ENCODE measurements around the gene MT1G. TPM values are rescaled to one million over a fixed set of nuclear protein-coding genes. Genes with fewer than 3 reads are reported as not detected.
"Not testable (repeated sequence)": the region's sequence is repeated elsewhere in the genome, so short reads cannot be mapped to it uniquely, and the experiment has no call there.

MT1G gene
- polyA plus RNA-seq, 1 donor: not detected

DNA sequence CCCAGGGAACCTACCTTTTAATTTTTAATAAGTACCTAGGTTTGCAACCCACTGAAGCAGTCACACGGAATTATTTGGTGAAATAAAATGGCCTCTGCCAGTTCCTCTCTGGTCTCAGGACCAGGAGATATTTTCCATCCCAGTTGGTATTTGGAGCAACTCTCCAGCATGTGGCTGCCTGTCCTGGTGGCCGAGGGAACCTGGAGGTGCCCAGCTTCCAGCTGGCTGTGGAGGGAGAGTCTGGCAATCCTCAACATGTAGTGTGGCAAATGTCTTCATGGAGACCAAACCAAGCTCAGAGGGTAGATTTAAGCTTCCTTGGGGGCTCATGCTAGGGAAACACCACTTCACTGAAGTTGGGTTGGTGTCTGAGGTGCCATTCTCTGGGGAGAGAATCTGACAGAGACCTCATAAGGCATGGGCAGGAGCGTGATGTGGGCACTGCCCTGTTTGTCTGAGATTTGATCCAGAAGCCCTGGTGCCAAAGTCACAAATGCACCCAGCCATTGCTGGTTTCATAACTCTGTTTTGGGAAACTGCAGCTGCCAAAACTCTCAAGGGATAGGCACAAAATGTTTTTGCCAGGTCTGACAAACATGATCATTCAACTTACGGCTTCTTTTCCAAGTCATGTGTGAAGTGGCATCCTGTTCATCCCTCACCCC lies 17.2 kb upstream of the MT1G start:
- no peak for DNase-seq

- no peak for DNase-seq
These were observed 16.5 kb upstream of the MT1G start for GRCh38 chr16:56684256-56684925.

GRCh38 chr16:56683424-56684172 lies 15.7 kb upstream of the MT1G start:
- no peak for DNase-seq

DNA sequence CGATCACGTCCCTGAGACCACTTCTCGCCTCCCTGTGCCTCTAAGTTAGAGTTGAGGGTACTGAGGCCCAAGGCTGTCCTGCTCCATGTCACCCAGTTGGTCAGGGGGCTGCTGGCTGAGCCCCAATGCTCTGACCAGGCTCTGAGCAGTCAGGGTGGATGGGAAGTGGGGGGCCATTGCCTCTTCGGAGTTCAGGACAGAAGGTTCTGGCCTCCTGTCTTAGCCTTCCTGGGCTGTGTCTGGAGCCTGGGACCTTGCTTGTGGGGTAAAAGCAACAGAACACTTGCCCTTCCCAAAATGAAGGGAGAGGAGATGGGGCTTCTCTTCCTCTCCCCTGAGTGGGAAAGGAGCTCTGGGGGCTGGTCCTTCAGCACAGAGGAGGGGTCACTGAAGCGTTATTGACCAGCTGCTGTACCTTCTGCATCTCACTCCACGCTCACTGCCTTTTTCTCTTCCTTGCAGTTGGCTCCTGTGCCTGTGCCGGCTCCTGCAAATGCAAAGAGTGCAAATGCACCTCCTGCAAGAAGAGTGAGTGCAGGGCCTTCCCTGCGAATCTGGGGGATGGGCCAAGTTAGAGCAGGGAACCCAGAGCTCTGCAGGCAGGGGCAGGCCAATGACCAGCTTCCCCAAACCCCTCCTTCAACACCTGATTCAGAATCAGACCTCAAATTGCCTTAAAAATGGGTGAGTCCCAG lies 15.0 kb upstream of the MT1G start:
- no peak for DNase-seq

DNA sequence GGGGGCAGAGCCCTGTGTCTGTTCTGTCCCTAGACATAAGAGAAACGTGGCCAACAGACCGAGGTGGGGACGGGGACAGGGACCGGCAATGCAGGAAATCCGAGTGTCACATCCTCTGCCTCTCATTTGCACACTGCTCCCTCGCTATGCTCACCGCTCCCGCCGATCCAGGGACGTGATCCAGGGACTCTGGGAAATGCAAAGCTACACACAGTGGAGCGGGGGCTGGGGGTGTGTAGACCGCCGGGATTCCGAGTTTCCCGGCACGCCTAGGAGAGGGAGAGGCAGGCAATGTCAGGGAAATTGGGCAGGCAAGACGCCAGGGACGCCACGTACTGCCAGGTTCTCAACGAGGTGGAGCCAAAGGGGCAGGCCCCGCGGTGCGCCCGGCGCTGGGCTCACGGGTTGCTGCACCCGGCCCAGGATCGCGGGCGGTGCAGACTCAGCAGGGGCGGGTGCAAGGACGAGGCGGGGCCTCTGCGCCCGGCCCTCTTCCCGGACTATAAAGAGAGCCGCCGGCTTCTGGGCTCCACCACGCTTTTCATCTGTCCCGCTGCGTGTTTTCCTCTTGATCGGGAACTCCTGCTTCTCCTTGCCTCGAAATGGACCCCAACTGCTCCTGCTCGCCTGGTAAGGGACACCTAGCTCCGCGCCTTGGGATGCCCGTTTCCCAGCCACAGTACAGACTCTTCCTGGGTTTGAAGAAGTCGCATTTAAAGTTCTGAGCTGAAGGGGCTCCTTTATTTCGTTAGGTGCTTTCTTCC lies 14.3 kb upstream of the MT1G start, which contains the start of gene MT1X:
Gene MT1X, plus strand, starts transcription at position 532 of the 764 bp plus-strand sequence. Its CDS starts 71 bp downstream, at position 603.
- DNase-seq: peak; percentile 89

DNA sequence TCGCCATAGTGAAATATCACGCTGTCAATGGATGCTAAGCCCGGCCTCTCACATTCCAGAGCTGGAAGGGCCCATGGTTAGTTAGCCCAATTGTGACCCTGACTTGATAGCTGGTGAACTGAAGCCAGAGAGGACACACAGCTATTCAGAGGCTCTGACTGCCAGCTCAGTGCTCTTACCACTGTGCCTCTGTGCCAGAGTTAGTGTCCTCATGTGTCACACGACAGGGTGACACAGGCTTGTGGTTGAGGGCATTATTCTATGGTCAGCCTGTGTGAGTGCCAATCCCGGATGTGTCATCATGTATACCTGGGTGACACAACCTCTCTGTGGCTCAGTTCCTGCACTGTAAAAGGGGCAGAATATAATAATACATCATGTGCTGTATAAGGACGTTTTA lies 12.0 kb upstream of the MT1G start:
- DNase-seq: no peak

DNA sequence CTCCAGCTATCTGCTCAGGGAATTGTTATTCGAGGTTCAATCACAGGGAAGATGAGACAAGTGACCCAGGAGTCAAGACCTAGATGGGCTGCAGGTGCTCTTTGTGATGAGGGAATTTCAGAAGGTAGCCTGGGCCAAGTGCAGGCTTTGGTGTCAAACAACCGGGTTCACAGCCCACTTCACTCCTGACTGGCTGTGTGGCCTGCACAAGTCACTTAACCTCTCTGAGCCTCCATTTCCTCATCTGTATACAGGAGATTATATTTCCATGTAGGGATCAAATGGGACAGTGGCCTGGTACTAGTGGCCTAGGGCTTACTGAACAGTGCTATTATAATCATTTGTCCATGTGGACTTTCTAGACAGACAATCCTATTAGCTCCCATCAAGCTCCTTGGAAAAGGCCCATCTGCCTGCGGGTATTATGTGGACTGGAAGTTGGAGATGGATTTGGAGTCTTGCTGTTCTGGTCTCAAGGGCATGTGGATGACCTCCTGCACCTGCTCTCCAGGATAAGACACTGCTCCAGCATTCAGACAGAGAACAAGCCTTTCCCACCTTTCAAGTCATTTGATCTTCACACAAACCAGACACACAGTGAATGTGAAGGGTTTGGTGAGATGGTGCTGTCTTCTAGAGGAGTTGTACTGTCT lies 11.3 kb upstream of the MT1G start:
- no peak for DNase-seq

- DNase-seq: no peak
These were observed 9.6 kb upstream of the MT1G start for GRCh38 chr16:56677474-56677873.

DNA sequence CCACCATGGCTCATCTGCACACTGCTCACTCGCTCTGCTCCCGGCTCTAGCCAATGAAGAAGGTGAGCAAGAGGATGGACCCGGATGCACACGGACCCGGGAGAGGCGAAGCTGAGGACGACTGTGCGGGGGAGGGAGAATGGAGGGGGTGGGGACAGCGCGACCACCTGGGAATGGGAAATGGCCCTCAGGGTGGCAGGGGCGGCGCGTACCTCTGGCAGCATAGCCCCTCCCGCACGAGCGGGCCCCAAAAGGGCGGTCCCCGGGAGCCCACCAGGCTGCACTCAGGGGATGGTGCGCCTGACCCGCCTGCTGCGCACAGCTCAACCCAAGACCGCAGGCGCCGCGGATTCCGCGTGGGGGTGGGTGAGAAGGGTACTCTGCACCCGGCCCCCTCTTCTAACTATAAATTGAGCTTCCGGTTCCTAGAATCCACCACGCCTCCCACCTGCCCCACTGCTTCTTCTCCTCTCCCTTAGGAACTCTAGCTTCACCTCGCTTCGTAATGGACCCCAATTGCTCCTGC lies 7.9 kb upstream of the MT1G start:
- DNase-seq: no peak

GRCh38 chr16:56674570-56674969 lies 6.7 kb upstream of the MT1G start:
- DNase-seq: not testable (repeated sequence)

GRCh38 chr16:56673921-56674320 lies 6.1 kb upstream of the MT1G start:
- no peak for DNase-seq

DNA sequence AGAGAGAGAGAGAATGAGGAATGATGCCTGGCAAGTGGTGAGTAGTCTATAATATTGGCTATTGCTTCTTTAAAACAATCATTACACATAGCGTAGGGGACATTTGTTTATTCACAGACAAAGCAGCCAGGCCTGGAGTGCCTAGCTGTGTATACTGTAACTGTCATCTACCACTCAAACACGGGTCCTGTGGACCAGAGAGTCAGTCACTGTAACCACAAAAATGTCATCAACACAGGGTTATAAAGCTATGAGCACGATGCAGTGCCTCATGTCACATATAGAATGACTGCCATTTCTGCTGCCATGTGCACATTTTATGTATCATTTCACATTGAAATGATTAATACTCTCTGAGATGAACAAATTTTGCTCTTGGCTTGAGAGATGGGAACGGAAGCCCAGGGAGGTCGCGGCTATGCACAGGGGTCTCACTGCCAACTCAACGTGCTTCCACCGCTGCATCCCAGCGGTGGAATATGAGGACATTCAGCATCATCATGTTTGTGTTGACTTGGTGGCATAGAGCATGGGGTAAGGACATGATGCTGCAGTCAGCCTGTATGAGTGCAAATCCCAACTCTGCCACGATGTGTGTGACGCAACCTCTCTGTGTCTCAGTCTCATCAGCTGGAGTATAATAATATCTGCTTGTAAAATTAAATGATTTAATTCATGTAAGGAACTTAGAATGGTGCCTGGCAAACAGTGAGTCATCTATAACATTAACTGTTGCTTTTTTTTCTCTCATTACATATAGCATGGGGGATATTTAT lies 5.1 kb upstream of the MT1G start:
- DNase-seq: no peak

- not testable (repeated sequence) for DNase-seq
These were observed 4.3 kb upstream of the MT1G start for GRCh38 chr16:56672171-56672570.

DNA sequence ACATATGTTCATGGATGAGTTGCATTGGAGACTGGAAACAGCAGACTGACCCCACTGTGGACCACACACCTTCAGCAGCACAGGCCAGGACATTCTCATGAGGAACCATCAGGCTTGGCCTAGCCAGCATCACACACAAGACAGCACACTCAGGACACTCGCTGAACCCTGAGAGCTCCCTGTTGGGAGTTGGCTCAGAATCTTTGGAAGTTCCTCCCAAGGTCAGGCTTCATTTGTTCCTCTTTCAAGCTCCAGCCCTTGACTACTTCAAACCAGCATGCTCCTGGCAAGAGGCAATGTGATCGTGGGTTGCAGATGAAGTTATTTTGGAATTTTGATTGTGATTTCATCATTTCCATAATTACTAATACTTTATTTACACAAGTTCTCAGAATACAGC lies 3.8 kb upstream of the MT1G start:
- DNase-seq: not testable (repeated sequence)

DNA sequence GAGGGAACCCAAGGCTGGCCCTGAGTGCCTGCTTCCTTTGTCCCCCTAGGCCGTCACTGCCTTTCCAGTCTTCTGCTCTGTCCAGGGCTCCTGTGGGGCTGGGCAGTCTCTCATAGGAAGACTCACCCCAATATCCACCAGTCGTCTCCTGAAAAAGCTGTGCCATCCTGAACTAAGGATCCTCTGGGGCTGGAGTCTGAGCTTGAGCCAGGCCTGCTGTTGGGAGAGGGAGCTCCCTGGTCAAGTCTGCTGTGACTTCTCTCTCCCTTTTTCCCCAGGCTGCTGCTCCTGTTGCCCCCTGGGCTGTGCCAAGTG lies 2.7 kb upstream of the MT1G start:
- no peak for DNase-seq

DNA sequence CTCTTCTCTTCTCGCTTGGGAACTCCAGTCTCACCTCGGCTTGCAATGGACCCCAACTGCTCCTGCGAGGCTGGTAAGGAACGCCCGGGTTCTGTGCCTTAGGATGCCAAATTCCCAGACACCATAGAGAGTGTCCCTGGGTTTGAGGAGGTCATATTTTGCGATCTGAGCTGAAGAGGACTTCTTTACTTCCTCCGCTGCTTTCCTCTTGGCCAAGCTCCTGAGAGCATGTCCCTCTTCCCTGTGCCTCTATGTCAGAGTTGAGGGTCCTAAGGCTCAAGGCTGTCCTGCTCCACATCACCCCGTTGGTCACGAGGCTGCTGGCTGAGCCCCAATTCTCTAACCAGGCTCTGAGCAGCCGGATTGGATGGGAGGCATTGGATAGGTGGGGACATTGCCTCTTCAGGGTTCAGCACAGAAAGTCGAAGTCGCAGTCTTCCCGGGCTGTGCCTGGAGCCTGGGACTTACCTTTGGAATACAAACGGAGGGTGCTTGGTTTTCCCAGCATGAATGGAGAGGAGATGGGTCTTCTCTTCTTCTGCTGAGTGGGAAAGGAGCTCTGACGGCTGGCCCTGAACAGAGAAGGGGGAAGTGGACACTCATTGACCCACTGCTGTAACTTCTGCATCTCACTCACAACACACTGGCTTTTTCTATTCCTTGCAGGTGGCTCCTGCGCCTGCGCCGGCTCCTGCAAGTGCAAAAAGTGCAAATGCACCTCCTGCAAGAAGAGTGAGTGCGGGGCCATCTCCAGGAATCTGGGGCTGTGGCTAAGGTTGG lies 2.2 kb upstream of the MT1G start:
- DNase-seq: no peak

DNA sequence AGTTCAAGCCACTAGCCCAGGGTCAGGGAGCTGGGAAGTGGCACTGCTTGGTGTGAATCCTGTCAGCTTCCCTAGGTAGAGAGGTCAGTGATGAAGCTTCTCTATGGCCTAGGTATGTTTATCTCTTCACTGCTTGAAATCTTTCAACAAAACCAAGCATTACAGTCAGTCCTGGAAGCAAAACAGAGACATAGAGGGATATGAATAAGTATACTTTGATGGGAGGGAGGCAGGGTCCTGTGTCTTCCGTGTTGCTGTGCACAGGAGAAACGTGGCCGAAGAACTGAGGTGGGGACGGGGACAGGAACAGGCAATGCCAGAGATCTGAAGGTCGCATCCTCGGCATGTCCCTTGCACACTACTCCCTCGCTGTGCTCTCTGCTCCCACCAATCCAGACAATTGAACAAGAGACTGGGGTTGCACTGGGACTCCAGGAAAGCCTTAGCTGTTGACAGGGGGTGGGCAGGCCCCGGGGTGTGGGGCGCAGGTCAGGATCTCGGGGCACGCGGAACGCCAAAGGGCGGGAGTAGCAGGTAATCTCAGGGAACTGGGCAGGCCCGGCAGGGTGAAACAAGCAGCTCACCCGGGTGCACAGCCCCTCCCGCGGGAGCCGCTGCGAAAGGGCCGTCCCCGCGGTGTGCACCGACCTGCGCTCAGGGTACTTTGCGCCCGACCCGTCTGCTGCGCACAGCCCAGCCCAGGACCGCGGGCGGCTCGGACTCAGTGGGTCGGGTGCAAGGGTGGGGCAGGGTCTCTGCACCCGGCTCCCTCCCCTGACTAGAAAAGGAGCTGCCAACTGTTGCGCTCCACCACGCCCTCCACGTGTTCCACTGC lies 1.4 kb upstream of the MT1G start, which contains the start of gene MT1H:
Gene MT1H, plus strand, starts transcription at position 810 of the 835 bp plus-strand sequence. CDS start 71 bp downstream, outside the sequence.
- DNase-seq: no peak

Measured in hindlimb muscle (tissue), 1 donor.